SKM-1 (cell line): ENCODE results near the gene SLC25A22.
A peak's percentile ranks its signal among the peaks of the same experiment; 100 is the strongest.

Experiments used
- DNase-seq: peaks from one replicate; lab custom pipeline; 2025; ENCODE audit not compliant: unreplicated experiment; lab: John Stamatoyannopoulos, UW

SLC25A22 gene

GRCh38 chr11:774873-775592 lies 23.0 kb downstream of the SLC25A22 start:
- no peak for DNase-seq

DNA sequence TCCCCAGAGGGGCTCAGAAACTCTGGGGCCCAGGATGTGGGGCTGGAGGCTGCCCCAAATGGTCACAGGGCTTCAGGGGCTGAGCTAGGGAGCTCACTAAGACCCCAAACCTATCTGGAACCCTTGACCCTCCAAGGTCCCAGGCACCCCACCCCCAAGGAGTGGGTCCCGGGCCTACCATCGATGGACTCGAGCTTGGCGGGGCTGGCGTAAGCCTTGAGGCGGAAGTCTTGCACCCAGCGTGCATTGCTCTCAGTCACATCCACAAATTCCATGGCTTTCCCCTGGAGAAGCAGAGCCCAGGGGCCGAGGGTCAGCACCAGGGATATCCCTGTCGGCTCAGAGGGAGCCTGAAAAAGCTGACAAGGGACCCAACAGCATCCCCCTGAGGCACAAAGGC lies 24.3 kb downstream of the SLC25A22 start:
- DNase-seq: no peak

DNA sequence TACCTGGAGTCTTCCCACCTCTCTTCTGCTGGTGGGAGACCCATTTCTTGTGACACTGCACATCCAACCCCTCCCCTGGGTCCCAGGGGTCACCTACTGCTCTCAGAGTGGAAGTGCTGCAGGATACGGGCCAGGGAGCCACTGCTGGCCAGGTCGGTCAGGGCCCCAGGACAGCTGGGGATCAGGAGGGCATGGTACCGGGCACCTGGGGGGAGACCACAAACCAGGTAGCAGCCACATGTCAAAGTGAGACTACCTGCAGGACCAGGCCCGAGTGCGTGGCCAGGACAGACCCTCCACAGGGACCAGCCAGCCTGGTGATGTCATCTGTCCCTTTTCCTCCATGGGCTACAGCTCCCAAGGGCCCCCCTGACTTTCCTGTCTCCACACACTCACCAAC lies 24.7 kb downstream of the SLC25A22 start:
- DNase-seq: no peak

GRCh38 chr11:772429-773390 lies 25.4 kb downstream of the SLC25A22 start:
- no peak for DNase-seq

DNA sequence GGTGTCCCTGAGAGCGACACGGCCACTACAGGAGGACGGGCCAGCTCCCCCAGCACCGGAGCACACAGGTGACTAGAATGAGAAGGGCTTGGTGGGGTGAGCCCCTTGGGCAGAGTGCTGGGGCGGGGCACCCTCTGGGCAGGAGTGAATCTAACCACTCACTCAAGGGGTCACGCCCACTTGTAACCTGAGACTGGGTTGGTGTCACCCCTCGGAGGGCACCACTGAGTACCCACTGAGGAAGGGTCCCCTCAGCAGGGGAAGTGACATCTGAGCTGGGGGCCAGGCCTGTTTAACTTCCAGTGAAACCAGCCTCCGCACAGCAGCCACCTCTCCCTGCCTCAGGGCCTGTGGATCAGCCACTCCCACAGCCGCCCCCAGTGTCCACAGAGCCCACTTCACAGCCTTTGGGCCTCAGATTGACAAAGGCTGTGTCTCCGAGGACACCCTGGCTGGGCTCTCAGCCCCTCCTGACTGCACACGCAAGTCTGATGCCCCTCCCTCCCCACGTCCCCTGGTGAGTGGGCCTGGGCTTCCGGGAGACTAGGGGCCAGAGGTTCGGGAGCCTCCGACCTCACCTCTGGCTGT lies 26.4 kb downstream of the SLC25A22 start:
- DNase-seq: no peak

DNA sequence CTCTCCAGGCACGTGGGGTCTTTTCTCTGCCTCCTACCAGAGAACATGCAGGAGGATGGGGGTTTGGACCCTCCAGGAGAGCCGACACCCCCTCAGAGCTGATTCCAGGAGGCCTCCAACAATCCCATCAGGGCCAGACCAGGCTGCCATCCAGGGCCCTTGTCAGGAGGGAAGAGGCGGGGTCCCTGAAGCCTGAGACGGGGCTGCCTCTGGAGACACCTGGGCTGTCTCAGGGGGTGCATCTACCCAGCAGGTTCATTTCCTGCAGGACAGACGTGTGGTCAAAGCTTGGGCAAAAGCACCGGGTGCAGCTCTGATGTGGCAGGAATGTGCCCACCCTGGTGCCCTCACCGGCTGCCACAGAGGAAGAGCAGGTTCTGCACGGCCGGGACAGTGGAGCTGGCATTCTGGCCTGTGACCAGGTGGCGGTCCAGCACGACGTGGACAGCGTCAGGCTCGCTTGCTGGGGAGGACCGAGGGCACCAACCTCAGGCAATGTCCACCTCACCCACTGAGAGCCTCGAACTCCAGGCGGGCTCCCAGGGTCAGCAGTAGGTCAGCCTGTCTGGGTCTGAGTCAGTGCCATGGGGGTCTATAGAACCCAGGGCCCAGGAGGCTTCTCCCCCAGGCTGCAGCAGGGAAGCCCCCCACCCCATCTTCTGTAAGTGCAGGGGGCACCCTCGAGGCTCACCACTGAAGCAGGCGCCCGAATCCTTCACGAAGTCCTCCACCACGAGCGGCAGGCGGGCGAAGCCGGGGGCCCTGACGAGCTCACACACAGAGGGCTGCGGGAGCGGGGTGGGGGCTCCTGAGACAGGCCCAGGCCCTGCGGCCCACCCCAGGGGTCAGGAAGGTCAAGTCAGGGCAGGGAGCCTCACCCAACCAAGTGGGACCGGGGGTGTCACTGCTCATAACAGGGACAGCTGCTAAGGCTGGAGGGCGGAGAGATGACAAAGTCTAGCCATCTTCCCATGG lies 27.2 kb downstream of the SLC25A22 start:
- no peak for DNase-seq

- DNase-seq: no peak
Observed at GRCh38 chr11:769887-770641, 28.0 kb downstream of the SLC25A22 start.

DNA sequence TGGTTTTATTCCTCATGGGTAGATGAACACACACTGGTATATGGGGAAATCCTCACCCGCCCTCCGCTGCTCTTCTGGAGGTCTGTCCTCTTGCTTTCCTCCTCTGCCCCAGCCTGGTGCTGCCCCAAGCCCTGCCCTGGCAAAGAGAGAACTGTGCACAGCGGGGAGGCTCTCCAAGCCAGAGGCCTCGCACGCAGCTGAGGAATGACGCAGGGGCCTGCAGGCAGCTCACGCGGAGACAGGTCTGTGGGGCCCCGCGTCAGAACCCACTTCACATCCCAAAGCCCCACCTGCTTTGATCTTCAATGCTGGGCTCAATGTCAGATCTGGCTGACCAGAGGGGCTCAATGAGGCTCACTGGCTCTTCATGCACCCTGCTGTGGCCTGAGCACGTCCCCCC lies 30.8 kb downstream of the SLC25A22 start:
- DNase-seq: no peak

GRCh38 chr11:766936-767210 lies 31.2 kb downstream of the SLC25A22 start:
- DNase-seq: no peak

- DNase-seq: no peak
Observed at GRCh38 chr11:766106-766935, 31.8 kb downstream of the SLC25A22 start.

DNA sequence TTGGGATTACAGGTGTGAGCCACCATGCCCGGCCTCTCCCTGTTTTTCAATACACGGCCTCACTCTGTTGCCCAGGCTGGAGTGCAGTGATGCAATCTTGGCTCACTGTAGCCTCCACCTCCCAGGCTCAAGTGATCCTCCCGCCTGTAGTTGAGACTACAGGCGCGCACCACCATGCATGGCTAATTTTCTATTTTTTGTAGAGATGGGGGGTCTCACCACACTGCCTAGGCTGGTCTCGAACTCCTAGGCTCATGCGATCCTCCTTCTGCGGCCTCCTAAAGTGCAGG lies 32.3 kb downstream of the SLC25A22 start:
- no peak for DNase-seq

DNA sequence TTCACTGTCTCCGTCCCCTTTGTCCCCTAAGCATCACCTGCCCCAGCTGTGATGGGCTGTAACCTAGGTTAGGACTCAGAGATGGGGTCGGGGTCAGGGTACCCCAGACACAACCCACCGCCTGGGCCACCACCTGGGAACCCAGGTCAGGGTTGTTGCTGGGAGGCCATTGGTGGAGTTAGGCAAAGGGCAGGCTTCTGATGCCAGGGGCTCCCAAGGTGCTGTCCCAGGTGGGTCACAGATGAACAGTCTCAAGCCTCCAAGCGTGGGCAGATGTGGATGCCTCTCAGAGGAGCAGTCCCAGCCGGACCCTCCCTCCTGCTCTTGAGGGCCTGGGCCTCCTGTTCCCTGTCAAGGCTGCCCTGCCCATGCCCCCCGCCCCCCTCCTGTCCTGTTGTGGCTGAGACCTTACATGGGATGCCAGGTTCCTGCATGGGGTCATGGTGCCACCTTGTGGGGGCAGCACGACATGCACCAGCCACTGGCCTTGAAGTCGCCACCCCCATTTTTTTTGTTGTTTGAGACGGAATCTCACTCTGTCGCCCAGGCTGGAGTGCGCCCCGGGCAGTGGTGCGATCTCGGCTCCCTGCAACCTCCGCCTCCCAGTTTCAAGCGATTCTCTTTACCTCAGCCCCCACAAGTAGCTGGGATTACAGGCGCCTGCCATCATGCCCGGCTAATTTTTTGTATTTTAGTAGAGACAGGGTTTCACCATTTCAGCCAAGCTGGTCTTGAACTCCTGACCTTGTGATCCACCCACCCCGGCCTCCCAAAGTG lies 32.9 kb downstream of the SLC25A22 start:
- peak; percentile 19 for DNase-seq

GRCh38 chr11:764322-765024 lies 33.6 kb downstream of the SLC25A22 start:
- DNase-seq: no peak

GRCh38 chr11:763549-764321 lies 34.3 kb downstream of the SLC25A22 start:
- no peak for DNase-seq

DNA sequence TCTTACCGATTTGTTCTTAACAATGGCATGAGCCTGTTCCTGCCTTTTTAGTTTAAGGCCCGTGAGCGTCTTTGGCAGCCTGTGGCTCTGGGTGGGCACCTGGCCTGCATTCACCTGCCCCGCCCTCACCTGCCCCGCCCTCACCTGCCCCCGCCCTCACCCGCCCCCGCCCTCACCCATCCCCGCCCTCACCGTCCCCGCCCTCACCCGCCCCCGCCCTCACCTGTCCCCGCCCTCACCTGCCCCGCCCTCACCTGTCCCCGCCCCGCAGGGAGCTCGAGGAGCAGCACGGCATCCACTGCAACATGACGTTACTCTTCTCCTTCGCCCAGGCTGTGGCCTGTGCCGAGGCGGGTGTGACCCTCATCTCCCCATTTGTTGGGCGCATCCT lies 35.0 kb downstream of the SLC25A22 start:
- no peak for DNase-seq

GRCh38 chr11:762421-763072 lies 35.5 kb downstream of the SLC25A22 start:
- peak; percentile 28 for DNase-seq
